ENCODE measurements around the gene RABEPK. TPM values are rescaled to one million over a fixed set of nuclear protein-coding genes. Genes with fewer than 3 reads are reported as not detected.

RABEPK gene
- total RNA-seq, 1 experiment from 2014 or later, result 29.7 TPM

- CTCF ChIA-PET, result interaction anchor here (0.7 kb wide), 2 partner anchors 63 to 113 kb away, joined by 3 to 5 read pairs; no protein-coding TSS in a partner anchor
- POLR2A ChIA-PET (ENCODE audit: unreplicated experiment), result interaction anchor here (0.5 kb wide), 1 partner anchor 127 kb away, joined by 6 read pairs; no protein-coding TSS in a partner anchor
Observed at GRCh38 chr9:125202846-125203618, 2.7 kb downstream of the RABEPK start.

GRCh38 chr9:125204477-125204876, 4.1 kb downstream of the RABEPK start:
- no peak for TF ChIP-seq EZH2 (IDR thresholded peaks at IDR 0.05; ENCODE audit: low read depth)
- no peak for TF ChIP-seq CTCF (conservative IDR thresholded peaks at IDR 0.05)
- no peak overlapping the region for H3K4me3 ChIP-seq
- peaks cover 7% of the 10 kb centered on the region for H3K4me1 ChIP-seq (replicated peaks; ENCODE audit: insufficient read depth)
- intact Hi-C loops (cut with micrococcal nuclease; ENCODE audit: unreplicated experiment), result loop anchor here (5.0 kb wide), 1 partner anchor 432 kb away; the partner anchor contains the start of gene NR6A1
- H3K79me2 ChIP-seq (ENCODE audit: low read depth), result peaks cover 12% of the 10 kb centered on the region
- no peak overlapping the region for H3K4me2 ChIP-seq
- H2AFZ ChIP-seq, result no peak overlapping the region
- no peaks in the 10 kb centered on the region for H3K27me3 ChIP-seq (ENCODE audit: insufficient read depth, low read depth)
- H3F3A ChIP-seq (ENCODE audit: insufficient read depth, low read depth), result peaks cover 17% of the 10 kb centered on the region; the same call in 1 of the 2 replicates
- H3K27ac ChIP-seq, result no peak overlapping the region
- H3K9me3 ChIP-seq (ENCODE audit: insufficient read depth, low read depth), result no peaks in the 10 kb centered on the region
- POLR2A ChIA-PET (ENCODE audit: unreplicated experiment), result no interaction called here
- no peak for DNase-seq
- CTCF ChIA-PET, result no interaction called here
- no TSS peak for BruUV-seq (replicated peaks)
- H3K9me2 ChIP-seq (ENCODE audit: insufficient read depth), result no peaks in the 10 kb centered on the region
- peaks cover 9% of the 10 kb centered on the region for H3K36me3 ChIP-seq (ENCODE audit: low read depth)
- no peaks in the 10 kb centered on the region for H4K20me1 ChIP-seq (ENCODE audit: insufficient read depth)

More at GRCh38 chr9:125202846-125203618, 2.7 kb downstream of the RABEPK start:
- intact Hi-C loops (cut with micrococcal nuclease; ENCODE audit: unreplicated experiment), result loop anchor here (5.0 kb wide), 1 partner anchor 431 kb away; the partner anchor contains the start of gene NR6A1
- no peak overlapping the region for H3K27ac ChIP-seq
- H3K79me2 ChIP-seq (ENCODE audit: low read depth), result peaks cover 12% of the 10 kb centered on the region
- H3K4me2 ChIP-seq, result no peak overlapping the region
- H3K27me3 ChIP-seq (ENCODE audit: insufficient read depth, low read depth), result no peaks in the 10 kb centered on the region
- peaks cover 8% of the 10 kb centered on the region for H3K36me3 ChIP-seq (ENCODE audit: low read depth)
- peaks cover 24% of the 10 kb centered on the region; the same call in 1 of the 2 replicates for H3F3A ChIP-seq (ENCODE audit: insufficient read depth, low read depth)
- no peaks in the 10 kb centered on the region for H3K9me3 ChIP-seq (ENCODE audit: insufficient read depth, low read depth)
- BruUV-seq (replicated peaks), result no TSS peak
- no peak for TF ChIP-seq CTCF (conservative IDR thresholded peaks at IDR 0.05)
- no peak for TF ChIP-seq EZH2 (IDR thresholded peaks at IDR 0.05; ENCODE audit: low read depth)
- H3K4me3 ChIP-seq, result no peak overlapping the region
- H2AFZ ChIP-seq, result no peak overlapping the region
- H3K9me2 ChIP-seq (ENCODE audit: insufficient read depth), result no peaks in the 10 kb centered on the region
- no peak for DNase-seq
- peaks cover 7% of the 10 kb centered on the region for H3K4me1 ChIP-seq (replicated peaks; ENCODE audit: insufficient read depth)
- no peaks in the 10 kb centered on the region for H4K20me1 ChIP-seq (ENCODE audit: insufficient read depth)

GRCh38 chr9:125214186-125214585, 13.8 kb downstream of the RABEPK start:
- no peaks in the 10 kb centered on the region for H3K27me3 ChIP-seq (ENCODE audit: insufficient read depth, low read depth)
- intact Hi-C loops (cut with micrococcal nuclease; ENCODE audit: unreplicated experiment), result no loop called here
- H3K4me1 ChIP-seq (replicated peaks; ENCODE audit: insufficient read depth), result no peaks in the 10 kb centered on the region
- H4K20me1 ChIP-seq (ENCODE audit: insufficient read depth), result no peaks in the 10 kb centered on the region
- no peak for TF ChIP-seq CTCF (conservative IDR thresholded peaks at IDR 0.05)
- TF ChIP-seq EZH2 (IDR thresholded peaks at IDR 0.05; ENCODE audit: low read depth), result no peak
- ChIA-PET POLR2A (ENCODE audit: unreplicated experiment) (no interaction called here), CTCF (no interaction called here)
- H2AFZ ChIP-seq, result no peak overlapping the region
- no peaks in the 10 kb centered on the region for H3K9me3 ChIP-seq (ENCODE audit: insufficient read depth, low read depth)
- BruUV-seq (replicated peaks), result no TSS peak
- H3F3A ChIP-seq (ENCODE audit: insufficient read depth, low read depth), result no peaks in the 10 kb centered on the region; the same call in 1 of the 2 replicates
- H3K79me2 ChIP-seq (ENCODE audit: low read depth), result no peaks in the 10 kb centered on the region
- H3K9me2 ChIP-seq (ENCODE audit: insufficient read depth), result no peaks in the 10 kb centered on the region
- H3K4me2 ChIP-seq, result no peak overlapping the region
- no peak for DNase-seq
- H3K27ac ChIP-seq, result no peak overlapping the region
- peaks cover 7% of the 10 kb centered on the region; the same call in 1 of the 2 replicates for H3K36me3 ChIP-seq (ENCODE audit: low read depth)
- no peak overlapping the region for H3K4me3 ChIP-seq

All from PC-9 (cell line).